ENCODE data around the gene IGSF21.

DNA sequence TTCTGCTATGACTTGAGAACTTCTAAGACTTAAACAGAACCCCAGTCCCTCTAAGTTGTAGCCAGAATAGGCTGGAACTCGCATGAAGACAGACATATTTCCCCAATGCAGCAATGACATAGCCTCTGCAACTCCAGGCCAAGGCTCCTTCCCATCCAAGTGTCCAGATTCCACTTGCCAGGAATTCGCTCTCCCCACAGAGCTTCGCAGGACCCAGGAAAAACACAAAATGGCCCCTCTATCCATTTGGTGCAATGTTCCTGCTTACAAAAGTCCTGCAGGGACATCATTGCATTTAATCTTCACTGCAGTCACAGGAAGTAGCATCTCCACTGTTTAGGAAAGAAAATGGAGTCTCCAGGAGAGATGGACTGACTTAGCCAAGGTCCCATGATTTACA is 225.6 kb downstream of the IGSF21 start:
- TF ChIP-seq POLR2A (IDR thresholded peaks at IDR 0.05), result no peak
- TF ChIP-seq, protein P1, sequence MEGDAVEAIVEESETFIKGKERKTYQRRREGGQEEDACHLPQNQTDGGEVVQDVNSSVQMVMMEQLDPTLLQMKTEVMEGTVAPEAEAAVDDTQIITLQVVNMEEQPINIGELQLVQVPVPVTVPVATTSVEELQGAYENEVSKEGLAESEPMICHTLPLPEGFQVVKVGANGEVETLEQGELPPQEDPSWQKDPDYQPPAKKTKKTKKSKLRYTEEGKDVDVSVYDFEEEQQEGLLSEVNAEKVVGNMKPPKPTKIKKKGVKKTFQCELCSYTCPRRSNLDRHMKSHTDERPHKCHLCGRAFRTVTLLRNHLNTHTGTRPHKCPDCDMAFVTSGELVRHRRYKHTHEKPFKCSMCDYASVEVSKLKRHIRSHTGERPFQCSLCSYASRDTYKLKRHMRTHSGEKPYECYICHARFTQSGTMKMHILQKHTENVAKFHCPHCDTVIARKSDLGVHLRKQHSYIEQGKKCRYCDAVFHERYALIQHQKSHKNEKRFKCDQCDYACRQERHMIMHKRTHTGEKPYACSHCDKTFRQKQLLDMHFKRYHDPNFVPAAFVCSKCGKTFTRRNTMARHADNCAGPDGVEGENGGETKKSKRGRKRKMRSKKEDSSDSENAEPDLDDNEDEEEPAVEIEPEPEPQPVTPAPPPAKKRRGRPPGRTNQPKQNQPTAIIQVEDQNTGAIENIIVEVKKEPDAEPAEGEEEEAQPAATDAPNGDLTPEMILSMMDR (IDR thresholded peaks at IDR 0.05), result no peak

Measured in suprapubic skin (tissue), 3 donors.